GM21825 (cell line): Measurements from ENCODE around the gene NEDD8.
"Not testable (repeated sequence)": the region's sequence is repeated elsewhere in the genome, so short reads cannot be mapped to it uniquely, and the experiment has no call there.

ENCODE experiments used
- ATAC-seq: cut with Tn5 transposase; IDR thresholded peaks from one replicate; pipeline ENCODE4 v1.9.1; 2021; ENCODE audit warnings: mild to moderate bottlenecking, moderate library complexity; ENCODE audit not compliant: unreplicated experiment

Gene NEDD8

DNA sequence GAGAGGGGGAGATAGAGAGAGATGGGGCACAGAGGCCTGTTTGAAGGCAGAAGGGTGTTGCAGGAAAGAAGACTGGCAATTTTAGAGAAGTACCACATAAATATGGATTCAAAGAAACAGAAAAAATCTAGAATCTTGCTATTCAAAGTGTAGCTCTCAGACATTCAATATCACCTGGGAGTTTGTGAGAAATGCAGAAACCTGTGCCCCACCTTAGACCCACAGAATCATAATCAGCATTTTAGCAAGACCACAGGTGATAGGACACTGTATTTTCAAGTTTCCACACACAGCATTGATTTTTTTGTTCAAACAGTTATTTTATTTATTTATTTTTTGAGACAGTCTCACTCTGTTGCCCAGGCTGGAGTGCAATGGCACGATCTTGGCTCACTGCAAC, 3.3 kb downstream of the NEDD8 start:
- ATAC-seq = no peak

DNA sequence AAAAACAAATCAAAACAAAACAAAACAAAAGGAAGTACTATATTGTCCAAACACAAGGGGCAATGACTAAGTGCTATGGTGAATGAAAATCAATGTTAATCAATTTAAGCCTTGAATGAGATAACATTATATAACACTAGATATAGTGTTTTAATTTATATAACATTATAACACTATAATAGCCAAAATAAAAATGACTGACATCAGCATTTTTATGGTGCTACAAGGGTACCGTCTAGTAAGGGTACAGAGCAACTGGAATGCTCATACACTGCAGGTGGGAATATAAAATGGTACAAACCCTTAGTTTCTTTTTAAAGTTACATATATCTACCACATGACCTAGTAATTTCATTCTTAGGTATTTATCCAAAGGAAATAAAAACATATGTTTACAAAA, 5.7 kb downstream of the NEDD8 start:
- no peak for ATAC-seq

DNA sequence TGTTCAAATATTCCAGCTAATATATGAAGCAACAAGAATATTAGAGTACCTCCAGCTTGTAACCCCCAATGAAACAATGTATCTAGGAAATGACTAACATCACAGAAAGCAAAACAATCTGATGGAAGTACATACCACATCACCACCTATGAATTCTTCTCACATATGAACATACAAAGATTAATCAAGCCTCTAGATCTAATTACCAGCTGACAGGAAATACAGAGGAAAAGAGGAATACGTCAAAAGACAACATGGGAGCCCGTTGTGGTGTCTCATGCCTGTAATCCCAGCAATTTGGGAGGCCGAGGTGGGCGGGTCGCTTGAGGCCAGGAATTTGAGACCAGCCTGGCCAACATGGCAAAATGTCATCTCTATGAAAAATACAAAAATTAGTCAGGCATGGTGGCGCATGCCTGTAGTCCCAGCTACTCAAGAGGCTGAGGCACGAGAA, 7.5 kb downstream of the NEDD8 start:
- ATAC-seq = no peak

DNA sequence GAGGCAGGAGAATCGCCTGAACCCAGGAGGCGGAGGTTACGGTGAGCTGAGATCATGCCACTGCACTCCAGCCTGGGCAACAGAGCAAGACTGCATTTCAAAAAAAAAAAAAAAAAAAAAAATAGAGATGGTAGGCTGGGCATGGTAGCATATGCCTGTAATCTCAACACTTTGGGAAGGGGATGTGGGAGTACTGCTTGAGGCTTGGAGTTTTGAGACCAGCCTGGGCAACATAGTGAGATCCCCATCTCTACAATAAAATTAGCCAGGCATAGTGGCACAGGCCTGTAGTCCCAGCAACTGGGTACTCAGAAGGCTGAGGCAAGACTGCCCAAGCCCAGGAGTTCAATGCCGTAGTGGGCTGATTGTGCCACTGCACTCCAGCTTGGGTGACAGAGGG, 9.2 kb downstream of the NEDD8 start:
- ATAC-seq = not testable (repeated sequence)

DNA sequence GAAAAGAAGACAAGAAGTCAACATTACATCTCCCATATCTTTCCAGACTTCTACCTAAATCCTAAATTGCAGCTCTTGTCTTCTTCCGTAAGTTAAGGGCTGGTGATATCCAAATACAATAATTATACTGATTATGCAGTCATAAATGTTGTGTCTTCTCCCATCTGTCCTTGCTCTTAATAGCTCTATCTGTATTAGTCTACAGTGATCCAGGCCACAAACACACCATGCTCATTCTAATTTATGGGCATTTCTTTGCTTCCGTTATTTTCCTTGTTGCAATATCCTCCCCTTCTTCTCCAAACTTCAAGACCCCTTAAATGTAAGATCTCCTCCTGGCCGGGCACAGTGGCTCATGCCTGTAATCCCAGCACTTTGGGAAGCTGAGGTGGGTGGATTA, 12.6 kb downstream of the NEDD8 start:
- no peak for ATAC-seq

DNA sequence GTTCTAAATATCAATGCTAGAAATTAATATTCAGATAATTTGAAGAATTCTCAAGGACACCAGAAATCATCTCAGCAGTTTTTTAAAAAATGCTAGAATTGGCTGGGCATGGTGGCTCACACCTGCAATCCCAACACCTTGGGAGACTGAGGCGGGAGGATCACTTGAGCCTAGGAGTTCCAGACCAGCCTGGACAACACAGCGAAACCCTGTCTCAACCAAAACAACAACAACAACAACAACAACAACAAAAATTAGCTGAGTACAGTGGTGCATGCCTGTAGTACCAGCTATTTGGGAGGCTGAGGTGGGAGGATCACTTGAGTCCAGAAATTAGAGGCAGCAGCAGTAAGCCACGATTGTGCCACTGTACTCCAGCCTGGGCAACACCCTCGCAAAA, 13.1 kb downstream of the NEDD8 start:
- no peak for ATAC-seq

DNA sequence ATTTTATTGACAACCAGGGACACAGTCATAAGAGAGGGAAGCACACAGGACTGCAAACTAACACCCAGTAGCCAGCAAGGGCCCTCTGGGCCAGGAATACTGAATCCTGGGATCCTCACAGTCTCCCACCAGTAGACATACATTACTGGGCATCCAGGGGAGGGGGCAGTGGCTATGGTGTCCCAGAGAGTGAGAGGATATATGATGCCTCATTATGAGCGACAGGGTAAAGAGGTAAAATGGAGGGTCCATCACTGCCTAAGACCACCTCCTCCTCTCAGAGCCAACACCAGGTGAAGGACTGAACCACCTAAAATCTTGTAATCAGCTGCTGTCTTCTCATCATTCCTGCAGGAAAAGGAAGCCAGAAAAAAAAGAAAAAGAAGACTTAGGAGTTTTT, 15.3 kb downstream of the NEDD8 start:
- ATAC-seq = not testable (repeated sequence)

DNA sequence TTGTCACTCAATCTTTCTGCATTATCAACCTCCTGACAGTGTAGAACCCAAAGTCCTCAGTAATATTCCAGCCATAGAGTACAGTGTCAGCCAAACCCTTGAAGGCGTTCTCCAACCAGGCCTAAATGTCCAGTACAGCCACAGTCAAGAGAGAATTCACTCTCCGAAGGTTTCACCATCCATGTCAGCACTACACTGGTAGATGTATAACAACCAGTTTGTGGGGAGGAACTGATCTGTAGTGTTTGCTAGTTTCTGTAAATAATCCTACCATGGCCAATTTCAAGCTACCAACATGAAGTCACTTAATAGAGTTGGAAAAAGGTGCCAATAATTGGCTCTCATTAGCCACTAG, 15.8 kb downstream of the NEDD8 start:
- no peak for ATAC-seq

DNA sequence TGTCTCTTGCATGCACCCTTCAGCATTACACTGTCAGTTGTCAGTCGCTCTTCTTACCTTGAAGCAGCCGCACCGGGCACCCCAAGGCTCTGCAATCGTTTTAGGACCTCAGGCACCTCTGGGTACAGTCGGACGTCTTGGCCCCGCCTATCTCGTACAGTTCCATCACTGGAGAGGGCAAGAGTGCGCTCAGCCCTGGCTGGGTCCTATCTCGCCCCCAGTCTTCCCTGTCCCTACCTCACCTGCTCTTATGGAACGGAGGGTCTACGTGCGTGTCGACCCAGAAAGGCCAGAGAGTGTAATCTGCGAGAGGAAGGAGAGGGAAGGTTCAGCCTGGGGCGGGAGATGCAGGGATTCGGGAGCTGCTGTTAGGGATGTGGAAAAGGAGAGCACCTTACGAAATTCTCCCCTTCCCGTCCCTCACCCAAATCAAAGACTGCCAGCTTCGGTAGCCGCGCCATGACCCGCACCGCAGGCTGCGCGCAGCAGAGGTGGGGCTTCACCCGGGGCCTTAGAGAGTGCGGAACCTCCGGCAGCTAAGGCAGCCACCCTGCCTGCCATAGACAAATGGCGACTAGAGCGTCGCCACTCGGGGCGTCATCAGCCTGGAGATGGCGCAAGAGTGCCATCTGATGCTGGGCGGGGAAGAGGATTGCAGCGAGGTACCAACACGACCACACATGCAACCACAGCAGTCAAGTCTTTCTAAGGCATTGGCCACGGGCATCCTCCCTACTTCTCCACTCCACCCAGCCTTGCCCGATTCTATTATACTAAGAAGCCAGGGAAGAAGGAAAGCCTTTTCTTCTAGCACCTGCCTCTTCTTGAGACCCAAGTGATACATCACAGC, 16.4 kb downstream of the NEDD8 start, which contains the start of gene MDP1:
Gene MDP1 (minus strand): TSS at position 572 of the 850 bp plus-strand sequence. CDS start 111 bp downstream, at position 461.
- ATAC-seq = peak; percentile 72

DNA sequence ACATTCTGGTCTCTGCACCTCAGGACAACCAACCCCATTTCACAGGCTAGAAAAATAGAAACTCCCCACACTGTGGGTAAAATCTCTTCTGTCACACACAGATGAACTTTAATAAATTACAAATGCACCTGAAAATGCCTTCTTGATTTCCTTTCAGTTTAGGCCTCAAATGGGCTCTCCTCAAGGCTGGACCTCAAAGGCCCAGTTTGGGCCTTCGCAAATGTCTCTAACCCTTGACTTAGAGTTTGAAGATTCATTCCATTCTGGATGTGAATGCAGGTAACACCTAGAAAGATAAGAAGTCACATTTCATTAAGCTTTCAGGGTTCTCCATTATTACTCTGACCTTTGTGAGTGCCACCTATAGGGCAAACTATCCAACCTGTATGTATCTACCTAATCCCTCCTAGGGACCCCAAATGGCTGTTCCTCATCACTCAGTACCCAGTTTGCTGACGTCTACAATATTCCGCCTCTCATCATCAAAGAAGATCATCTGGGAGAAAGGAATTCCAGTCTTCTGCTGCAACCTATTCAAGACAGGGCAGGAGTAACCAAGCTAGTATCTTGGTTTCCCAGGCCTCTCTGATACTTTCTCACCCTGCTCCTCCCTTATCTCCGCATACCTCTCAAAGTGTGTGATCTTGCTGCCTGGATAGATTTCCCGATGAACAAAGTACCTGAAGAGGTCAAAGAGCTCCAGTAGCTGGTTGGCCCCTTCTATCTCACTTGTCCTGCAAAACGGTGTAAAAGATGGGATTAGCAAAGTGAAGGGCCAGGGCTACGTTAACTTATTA, 18.1 kb downstream of the NEDD8 start:
- ATAC-seq = no peak

DNA sequence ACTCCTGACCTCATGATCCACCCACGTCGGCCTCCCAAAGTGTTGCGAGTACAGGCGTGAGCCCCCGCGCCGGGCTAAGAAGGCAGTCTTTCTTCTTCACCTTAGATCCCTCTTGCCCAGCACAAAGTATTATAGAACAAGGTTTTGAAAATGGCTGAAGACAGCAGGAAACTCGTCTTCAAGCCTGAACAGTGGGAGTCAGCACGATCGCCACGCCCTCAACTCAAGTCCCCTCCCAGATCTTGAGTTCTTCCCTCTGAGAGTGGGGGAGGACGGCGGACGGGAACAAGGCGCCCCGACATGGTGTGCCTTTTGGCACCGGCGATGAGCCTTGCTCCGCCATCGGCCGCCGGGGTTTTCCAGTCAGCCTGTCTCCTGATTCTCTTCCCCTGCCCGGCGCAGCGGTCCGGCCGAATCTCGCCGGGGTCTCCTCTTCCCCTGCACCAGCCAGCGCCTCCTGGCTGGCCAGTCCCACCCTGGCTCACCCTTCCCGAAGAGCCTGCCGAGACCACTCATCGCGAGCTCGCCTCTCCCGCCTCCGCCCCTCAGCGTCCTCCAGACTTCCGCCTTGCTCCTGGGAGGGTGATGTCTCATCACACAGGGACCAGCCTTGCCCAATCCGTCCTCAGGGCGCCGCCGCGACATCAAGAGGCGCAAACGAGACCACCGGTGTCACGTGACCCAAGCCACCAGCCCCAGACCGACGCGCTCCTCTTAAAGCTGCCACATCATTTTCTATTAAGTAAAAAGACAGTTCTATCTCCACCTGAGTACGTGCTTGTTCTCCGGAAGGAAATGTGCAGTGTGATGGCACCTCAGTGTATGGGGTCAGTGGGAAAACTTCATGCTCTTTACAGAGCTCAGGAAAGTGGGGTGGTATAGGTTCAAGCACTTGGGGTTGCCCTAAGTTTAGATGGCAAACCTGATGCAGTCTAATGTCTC, 19.0 kb downstream of the NEDD8 start, which contains the start of gene CHMP4A:
Gene CHMP4A (minus strand): TSS at position 565 of the 942 bp plus-strand sequence. CDS start 49 bp downstream, at position 516.
- ATAC-seq = peak; percentile 71

DNA sequence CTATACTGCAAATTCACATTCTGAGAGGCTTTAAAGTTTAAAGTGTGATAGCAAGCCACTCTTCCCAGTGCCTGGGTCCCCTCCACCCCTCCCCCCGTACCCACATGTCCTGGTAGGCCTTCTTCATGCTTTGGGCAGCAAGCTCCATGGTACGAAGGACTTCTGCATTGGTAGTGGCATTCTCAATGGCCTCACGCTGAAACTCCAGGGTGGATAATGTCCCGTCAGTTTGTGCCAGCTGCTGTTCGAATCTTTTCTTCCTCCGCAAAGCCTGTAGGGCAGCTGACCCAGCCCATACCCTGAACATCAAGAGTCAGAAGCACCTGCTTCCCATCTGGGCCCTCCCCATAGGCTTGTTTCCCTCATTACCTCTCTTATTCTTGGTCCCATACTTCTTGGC, 20.9 kb downstream of the NEDD8 start:
- no peak for ATAC-seq

DNA sequence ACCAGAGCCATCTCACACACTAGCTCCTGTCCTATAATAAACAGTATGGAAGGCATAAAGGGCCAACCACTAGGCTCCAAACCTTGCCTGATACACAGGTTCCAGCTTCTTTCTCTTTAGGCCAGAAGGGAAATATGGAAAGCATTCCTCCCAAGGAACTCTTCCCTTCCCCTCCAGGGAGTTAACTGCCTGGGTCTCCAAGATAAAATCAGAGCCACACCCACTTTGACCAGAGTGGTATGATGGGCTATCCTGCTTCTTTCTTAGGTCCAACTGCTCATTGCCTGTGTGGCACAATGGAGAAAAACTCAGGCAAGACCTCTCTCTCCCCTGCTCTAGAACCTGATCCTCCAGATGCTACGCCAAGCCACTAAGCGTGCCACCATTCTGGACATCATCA, 24.5 kb downstream of the NEDD8 start:
- no peak for ATAC-seq

DNA sequence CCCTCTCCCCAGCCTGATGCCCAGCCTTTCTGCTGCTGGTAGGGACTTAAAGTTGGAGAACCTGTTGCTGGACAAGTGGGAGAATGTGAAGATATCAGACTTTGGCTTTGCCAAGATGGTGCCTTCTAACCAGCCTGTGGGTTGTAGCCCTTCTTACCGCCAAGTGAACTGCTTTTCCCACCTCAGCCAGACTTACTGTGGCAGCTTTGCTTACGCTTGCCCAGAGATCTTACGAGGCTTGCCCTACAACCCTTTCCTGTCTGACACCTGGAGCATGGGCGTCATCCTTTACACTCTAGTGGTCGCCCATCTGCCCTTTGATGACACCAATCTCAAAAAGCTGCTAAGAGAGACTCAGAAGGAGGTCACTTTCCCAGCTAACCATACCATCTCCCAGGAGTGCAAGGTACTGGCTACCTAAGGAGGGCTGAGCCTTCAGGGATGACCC, 25.0 kb downstream of the NEDD8 start:
- no peak for ATAC-seq

DNA sequence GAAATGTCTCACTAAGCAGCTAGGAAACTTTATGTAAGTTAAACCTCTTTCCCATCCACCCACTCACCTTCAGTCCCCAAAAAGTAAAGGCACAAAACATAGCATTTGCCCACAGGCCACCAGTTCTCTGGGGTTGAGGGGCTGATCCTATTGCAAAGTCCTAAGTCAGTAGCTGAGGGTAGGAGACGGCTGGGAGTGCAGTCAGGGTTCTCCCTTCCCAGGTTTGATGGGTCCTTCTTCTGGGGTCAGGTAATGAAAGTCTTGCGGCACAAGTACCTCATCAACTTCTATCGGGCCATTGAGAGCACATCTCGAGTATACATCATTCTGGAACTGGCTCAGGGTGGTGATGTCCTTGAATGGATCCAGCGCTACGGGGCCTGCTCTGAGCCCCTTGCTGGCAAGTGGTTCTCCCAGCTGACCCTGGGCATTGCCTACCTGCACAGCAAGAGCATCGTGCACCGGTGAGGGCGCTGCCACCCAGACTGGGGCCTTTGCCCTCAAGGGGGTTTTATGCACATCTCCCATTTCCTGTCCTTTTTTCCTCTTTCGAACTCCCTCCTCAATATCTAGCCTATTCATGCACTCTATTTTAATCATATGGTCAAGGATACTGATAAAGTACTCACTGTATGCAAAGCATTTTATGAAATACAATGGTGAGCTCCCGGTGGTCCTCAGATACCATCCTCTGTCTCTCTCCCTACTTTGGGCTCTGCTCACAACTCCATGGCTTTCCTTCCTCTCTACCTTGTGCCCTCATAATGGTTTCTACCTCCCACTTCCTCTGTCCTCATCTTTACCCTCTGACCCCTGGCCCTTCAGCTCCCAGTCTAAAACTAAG, 25.7 kb downstream of the NEDD8 start:
- no peak for ATAC-seq

DNA sequence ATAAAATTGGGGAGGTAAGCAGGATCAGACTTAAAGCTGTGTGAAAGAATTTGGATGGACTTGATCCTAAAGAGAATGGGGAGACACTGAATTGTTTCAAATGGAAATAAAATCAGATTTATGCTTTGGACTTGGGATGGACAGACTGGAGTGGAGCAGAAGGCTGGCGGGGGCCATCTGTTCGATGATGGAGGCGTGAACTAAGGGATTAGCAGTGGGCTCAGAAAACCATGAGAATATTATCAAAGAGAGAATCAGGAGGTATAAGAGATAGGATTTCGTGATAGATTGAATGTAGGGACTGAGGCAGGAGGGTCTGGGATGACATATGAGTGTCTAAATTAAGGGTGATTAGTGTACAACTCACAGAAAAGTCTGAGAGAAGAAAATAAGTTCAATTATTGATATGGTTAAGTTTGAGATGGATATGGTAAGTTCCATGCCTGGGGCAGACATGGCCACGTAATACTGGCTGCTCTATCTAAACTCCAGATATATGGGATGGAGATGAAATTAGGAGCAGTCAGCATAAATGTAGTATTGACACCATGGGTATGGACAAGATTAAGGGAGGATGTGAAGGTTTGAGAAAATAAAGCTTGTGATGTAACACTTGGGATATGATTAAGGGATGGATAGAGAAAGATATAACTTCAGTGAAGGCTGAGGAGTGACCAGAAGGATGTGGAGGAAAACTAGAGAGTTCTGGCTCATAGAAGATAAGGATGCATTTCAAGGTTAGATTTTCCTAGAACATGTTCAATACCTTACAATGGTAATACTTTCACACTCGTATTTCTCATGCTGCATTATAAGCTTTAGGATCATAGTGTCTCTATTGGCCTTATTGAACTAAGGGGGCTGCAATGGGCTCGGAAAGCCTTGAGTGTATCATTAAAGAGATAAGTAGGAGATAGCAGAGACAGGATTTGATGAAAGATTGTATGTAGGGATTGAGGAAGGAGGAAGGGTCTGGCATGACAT, 27.7 kb downstream of the NEDD8 start:
- ATAC-seq = no peak

DNA sequence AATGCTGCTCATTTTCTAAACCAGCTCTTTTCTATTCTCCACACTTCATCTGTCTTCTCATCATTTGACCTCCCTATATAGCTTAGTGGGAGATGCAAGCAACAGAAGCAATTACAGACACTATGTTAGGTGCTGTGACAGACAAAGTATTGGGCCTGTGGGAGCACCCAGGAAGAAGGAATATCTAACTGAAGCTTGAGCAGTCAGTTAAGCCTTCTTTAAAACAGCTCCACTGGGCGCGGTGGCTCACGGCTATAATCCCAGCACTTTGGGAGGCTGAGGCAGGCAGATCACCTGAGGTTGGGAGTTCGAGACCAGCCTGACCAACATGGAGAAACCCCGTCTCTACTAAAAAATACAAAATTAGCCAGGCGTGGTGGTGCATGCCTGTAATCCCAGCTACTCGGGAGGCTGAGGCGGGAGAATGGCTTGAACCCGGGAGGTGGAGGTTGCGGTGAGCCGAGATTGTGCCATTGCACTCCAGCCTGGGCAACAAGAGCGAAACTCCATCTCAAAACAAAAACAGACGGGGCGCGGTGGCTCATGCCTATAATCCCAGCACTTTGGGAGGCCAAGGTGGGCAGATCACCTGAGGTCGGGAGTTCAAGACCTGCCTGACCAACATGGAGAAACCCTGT, 28.8 kb downstream of the NEDD8 start:
- ATAC-seq = not testable (repeated sequence)

DNA sequence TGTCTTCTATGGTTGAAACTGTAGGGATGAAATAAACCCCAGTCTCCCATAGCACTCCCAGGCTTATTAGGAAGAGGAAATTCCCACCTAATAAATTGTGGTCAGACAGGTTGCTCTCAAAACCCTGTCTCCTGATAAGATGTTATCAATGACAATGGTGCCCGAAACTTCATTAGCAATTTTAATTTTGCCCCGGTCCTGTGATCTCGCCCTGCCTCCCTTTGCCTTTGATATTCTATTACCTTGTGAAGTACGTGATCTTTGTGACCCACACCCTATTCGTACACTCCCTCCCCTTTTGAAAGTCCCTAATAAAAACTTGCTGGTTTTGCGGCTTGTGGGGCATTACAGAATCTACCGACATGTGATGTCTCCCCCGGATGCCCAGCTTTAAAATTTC, 29.6 kb downstream of the NEDD8 start:
- not testable (repeated sequence) for ATAC-seq
